ENCODE measurements around the gene RIN3.

GRCh38 chr14:92521058-92521415 is 7.5 kb downstream of the RIN3 start:
- no peak for TF ChIP-seq POLR2AphosphoS5 (IDR thresholded peaks at IDR 0.05)
- TF ChIP-seq CTCF (IDR thresholded peaks at IDR 0.05), result no peak
- TF ChIP-seq POLR2A (IDR thresholded peaks at IDR 0.05), result no peak
- TF ChIP-seq EP300 (IDR thresholded peaks at IDR 0.05), result no peak

Data from gastroesophageal sphincter (tissue), 3 donors.